SK-N-MC (cell line): ENCODE data around the gene FZD7.

ENCODE experiments used
- EZH2 ChIP-seq: fragments of 200-600 bp; sonication (generic); IDR thresholded peaks from one replicate; pipeline ENCODE4 v1.6.1; 2017; ENCODE audit warnings: antibody characterized with exemption
- POLR2AphosphoS5 ChIP-seq: IDR thresholded peaks from 2 replicates; pipeline ENCODE4 v1.6.1; 2012; ENCODE audit warnings: mild to moderate bottlenecking, low read depth, low read length, borderline replicate concordance

- TF ChIP-seq EZH2 (no peak), POLR2AphosphoS5 (no peak)
Observed at GRCh38 chr2:202056611-202057010, 23.0 kb downstream of the FZD7 start.
